Daoy (cell line): Measurements from ENCODE around the gene SFXN5. TPM values are rescaled to one million over a fixed set of nuclear protein-coding genes. Genes with fewer than 3 reads are reported as not detected.

Source experiments
- DNase-seq: peaks from one replicate; pipeline ENCODE4 v3.0.0-alpha.2; 2015; ENCODE audit warnings: low read depth
- total RNA-seq: library from RNA; depleted of rRNA; stranded (reverse); fragments of >200 nt; shearing (Covaris generic); gene quantifications from 2 replicates; pipeline ENCODE4 v1.2.3, GENCODE V29; 2014

The SFXN5 gene
- total RNA-seq, 1 experiment from 2014 or later = 11.0 TPM

GRCh38 chr2:73053316-73054114 lies 18.0 kb downstream of the SFXN5 start:
- DNase-seq = no peak

- DNase-seq = peak; percentile 79
Observed at GRCh38 chr2:73050121-73050545, 21.4 kb downstream of the SFXN5 start.

GRCh38 chr2:73043929-73044832 lies 27.3 kb downstream of the SFXN5 start:
- DNase-seq = no peak

GRCh38 chr2:73043276-73043675 lies 28.2 kb downstream of the SFXN5 start:
- no peak for DNase-seq

- DNase-seq = no peak
Observed at GRCh38 chr2:73037947-73038585, 33.4 kb downstream of the SFXN5 start.

- DNase-seq = no peak
Observed at GRCh38 chr2:73036766-73037165, 34.7 kb downstream of the SFXN5 start.

- no peak for DNase-seq
Observed at GRCh38 chr2:73035899-73036711, 35.4 kb downstream of the SFXN5 start.

GRCh38 chr2:73034661-73035375 lies 36.7 kb downstream of the SFXN5 start:
- no peak for DNase-seq

GRCh38 chr2:73033766-73034381 lies 37.6 kb downstream of the SFXN5 start:
- DNase-seq = no peak

- DNase-seq = no peak
Observed at GRCh38 chr2:73033142-73033765, 38.3 kb downstream of the SFXN5 start.

GRCh38 chr2:73032702-73033097 lies 38.8 kb downstream of the SFXN5 start:
- DNase-seq = no peak

- no peak for DNase-seq
Observed at GRCh38 chr2:73031725-73032701, 39.5 kb downstream of the SFXN5 start.

GRCh38 chr2:73031095-73031678 lies 40.3 kb downstream of the SFXN5 start:
- DNase-seq = no peak

- peak; percentile 55 for DNase-seq
Observed at GRCh38 chr2:73028841-73029240, 42.7 kb downstream of the SFXN5 start.

GRCh38 chr2:73027340-73027739 lies 44.2 kb downstream of the SFXN5 start:
- no peak for DNase-seq

GRCh38 chr2:73023497-73023896 lies 48.0 kb downstream of the SFXN5 start:
- no peak for DNase-seq

GRCh38 chr2:73022024-73022568 lies 49.4 kb downstream of the SFXN5 start:
- DNase-seq = no peak
